ENCODE data around the gene ADCK1. TPM values are rescaled to one million over a fixed set of nuclear protein-coding genes. Genes with fewer than 3 reads are reported as not detected.

Gene ADCK1
- total and polyA plus RNA-seq, 2 donors (not counting 3 experiments of a cell fraction or from before 2014, with no cell fraction given), result 4.2 to 6.9 TPM

DNA sequence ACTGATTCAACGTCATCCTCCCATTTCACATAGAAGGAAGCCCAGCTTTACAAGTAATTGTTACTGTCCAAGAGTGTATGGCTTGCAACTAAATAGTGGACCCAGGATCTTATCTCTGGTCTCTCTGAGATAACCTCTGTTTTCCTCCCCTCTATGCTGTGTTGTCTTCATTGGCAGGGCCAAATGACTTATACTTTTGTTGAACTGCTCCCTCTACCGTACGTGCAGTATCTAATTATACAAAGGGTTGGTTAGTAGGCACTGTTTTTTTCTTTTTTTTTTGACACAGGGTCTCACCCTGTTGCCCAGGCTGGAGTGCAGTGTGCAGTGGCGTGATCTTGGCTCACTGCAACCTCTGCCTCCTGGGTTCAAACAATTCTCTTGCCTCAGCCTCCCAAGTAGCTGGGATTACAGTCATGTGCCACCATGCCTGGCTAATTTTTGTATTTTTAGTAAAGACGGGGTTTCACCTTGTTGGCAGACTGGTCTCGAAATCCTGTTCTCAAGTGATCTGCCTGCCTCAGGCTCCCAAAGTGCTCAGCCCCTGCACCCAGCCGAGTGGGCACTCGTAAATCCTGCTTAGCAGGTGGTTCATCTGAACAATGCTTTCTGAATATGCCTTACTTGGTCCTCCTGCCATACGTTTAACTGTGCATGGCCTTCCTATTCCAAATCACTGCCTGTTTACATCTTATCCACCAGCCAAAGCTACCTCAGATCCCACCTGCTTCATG is 162.1 kb downstream of the ADCK1 start:
- Histone ChIP-seq H3K9me3 (replicated peaks; ENCODE audit: control insufficient read depth, insufficient read depth, low read length) (no peaks in the 10 kb centered on the region), H4K20me1 (replicated peaks; ENCODE audit: control insufficient read depth, extremely low read depth, insufficient read depth, low read length) (no peaks in the 10 kb centered on the region), H3K9ac (replicated peaks; ENCODE audit: extremely low read depth, insufficient read depth, low read length) (no peak overlapping the region), H3K79me2 (ENCODE audit: control insufficient read depth, insufficient read depth, low read length) (no peaks in the 10 kb centered on the region), H3K27ac (ENCODE audit: insufficient read depth, low read depth, low read length) (no peak overlapping the region), H3K9me1 (replicated peaks; ENCODE audit: control insufficient read depth, extremely low read depth, insufficient read depth, low read length) (no peaks in the 10 kb centered on the region), H3K4me2 (ENCODE audit: insufficient read depth, low read length) (no peak overlapping the region), H3K27me3 (ENCODE audit: control insufficient read depth in 2 of 2, insufficient read depth in 2 of 2, low read length in 2 of 2) (peaks cover 0 to 12% of the 10 kb centered on the region in 2 experiments), H3K4me3 (replicated peaks in 1 of 3; ENCODE audit: insufficient read depth in 1 of 3, low read depth in 1 of 3, low read length in 3 of 3) (no peak overlapping the region), H2AFZ (ENCODE audit: low read depth, low read length) (no peak overlapping the region), H3K36me3 (ENCODE audit: control insufficient read depth in 2 of 2, extremely low read depth in 1 of 2, insufficient read depth in 2 of 2, low read length in 2 of 2) (no peaks in the 10 kb centered on the region), H3K4me1 (ENCODE audit: control insufficient read depth, extremely low read depth, insufficient read depth, low read length) (no peaks in the 10 kb centered on the region)
- ChIA-PET POLR2A (no interaction called here), CTCF (no interaction called here)
- TF ChIP-seq POLR2A (IDR thresholded peaks at IDR 0.05; ENCODE audit: low read depth, low read length) (no peak), POLR2AphosphoS5 (IDR thresholded peaks at IDR 0.05; ENCODE audit: insufficient read depth, low read depth, low read length) (no peak), CTCF (IDR thresholded peaks at IDR 0.05; ENCODE audit: extremely low read depth in 1 of 2, insufficient read depth in 1 of 2, low read depth in 1 of 2, low read length in 2 of 2) (no peak), JUN (IDR thresholded peaks at IDR 0.05; ENCODE audit: borderline replicate concordance, insufficient read depth, insufficient read length, low read depth) (no peak), MYC (IDR thresholded peaks at IDR 0.05; ENCODE audit: low read depth, low read length) (no peak), EZH2 (IDR thresholded peaks at IDR 0.05; ENCODE audit: borderline replicate concordance, low read depth, low read length, severe bottlenecking) (no peak), FOS (IDR thresholded peaks at IDR 0.05; ENCODE audit: borderline replicate concordance, insufficient read depth, low read length) (no peak), GATA2 (IDR thresholded peaks at IDR 0.05; ENCODE audit: insufficient read depth, insufficient read length, low read depth, low read length) (no peak)
- BruUV-seq (replicated peaks), result no TSS peak
- FAIRE-seq, result no peak
- intact Hi-C loops (cut with micrococcal nuclease), result no loop called here
- dilution Hi-C loops (cut with MboI; ENCODE audit: extremely low pct_ligation_motif_present, low sequenced_read_pairs), result no loop called here
- no peak for DNase-seq (ENCODE audit: low read depth, low spot score)
